Measurements from ENCODE around the gene LHX2.

LHX2 gene

DNA sequence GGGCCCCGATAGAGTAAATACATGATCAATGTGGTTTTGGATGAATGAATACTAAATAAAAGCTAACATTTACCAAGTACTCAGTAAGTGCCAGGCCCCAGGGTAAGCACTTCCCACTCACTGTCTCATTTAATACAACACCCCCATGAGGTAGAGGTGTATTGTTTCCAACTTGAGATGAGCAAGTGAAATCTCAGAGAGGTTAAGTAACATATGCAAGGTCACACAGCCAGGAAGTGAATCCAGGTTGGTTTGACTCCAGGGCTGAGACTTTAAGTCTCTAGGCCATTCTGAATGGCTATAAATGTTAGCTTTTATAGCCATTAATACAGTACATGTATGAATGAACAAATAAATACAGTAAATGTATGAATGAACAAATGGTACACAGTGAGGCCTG lies 39.4 kb downstream of the LHX2 start:
- Histone ChIP-seq H3K9ac (ENCODE audit: low read depth, low read length) (no peak overlapping the region), H3K9me3 (ENCODE audit: control insufficient read depth, insufficient read depth, low read length) (no peaks in the 10 kb centered on the region), H3K36me3 (ENCODE audit: control insufficient read depth, insufficient read depth, low read length) (no peaks in the 10 kb centered on the region), H3K27ac (ENCODE audit: low read depth, low read length) (no peak overlapping the region), H3K4me3 (ENCODE audit: low read depth, low read length) (no peak overlapping the region), H3K27me3 (ENCODE audit: control insufficient read depth, insufficient read depth, low read length) (peaks cover 9% of the 10 kb centered on the region), H3K4me1 (ENCODE audit: control insufficient read depth, insufficient read depth, low read length) (no peaks in the 10 kb centered on the region)

DNA sequence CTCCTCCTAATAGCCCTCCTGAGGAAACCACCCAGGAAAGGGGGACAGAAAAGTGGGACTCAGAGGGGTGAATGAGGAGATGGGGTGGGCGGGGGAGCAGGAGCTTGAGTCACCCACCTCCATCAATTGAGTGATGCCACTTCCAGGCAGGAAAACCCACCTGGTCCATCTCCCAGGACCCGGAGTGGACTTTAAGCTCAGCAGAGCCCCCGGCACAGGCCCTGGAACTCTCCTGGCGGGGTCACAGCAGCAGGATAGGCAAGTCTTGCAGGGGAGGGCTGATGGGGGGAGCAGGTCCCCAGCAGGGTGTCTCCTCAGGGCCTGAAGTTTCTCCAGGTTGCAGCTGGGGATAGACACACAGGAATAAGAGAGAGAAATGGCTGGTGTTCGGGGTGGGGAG lies 40.8 kb downstream of the LHX2 start:
- Histone ChIP-seq H3K9me3 (ENCODE audit: control insufficient read depth, insufficient read depth, low read length) (no peaks in the 10 kb centered on the region), H3K27ac (ENCODE audit: low read depth, low read length) (no peak overlapping the region), H3K36me3 (ENCODE audit: control insufficient read depth, insufficient read depth, low read length) (no peaks in the 10 kb centered on the region), H3K27me3 (ENCODE audit: control insufficient read depth, insufficient read depth, low read length) (no peaks in the 10 kb centered on the region), H3K9ac (ENCODE audit: low read depth, low read length) (no peak overlapping the region), H3K4me3 (ENCODE audit: low read depth, low read length) (no peak overlapping the region), H3K4me1 (ENCODE audit: control insufficient read depth, insufficient read depth, low read length) (no peaks in the 10 kb centered on the region)

DNA sequence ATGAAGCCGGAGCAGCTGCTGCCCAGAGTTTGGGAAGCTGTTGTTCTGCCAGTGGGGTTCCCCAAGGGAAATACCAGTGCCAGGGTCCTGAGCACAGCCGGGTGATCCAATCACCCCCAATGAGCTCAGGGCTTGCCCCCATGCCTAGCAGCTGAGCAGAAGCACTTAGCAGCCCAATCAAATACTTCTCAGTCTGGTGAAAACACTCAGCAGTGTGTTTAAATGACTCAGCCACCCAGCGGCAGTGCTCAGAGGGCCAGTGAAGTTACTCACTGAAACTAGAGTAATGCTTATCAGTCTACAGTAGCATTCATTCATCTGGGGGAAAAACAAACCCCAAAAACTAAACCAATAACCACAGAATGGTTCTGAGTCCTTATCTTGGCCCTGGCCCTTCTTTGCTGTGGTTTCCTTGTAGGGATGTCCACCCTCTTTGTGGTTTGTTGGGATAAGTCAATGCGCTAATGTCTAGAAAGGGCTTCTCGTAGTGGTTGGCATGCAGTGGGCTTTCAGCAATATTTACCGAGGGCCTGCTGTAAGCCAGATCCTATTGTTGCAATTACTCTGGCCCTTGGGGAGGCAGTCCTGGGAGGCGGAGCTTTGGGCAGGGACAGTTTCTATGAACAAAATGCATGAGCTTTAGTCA lies 43.1 kb downstream of the LHX2 start:
- Histone ChIP-seq H3K4me1 (ENCODE audit: control insufficient read depth, insufficient read depth, low read length) (no peaks in the 10 kb centered on the region), H3K27me3 (ENCODE audit: control insufficient read depth, insufficient read depth, low read length) (no peaks in the 10 kb centered on the region), H3K27ac (ENCODE audit: low read depth, low read length) (no peak overlapping the region), H3K4me3 (ENCODE audit: low read depth, low read length) (no peak overlapping the region), H3K9me3 (ENCODE audit: control insufficient read depth, insufficient read depth, low read length) (no peaks in the 10 kb centered on the region), H3K36me3 (ENCODE audit: control insufficient read depth, insufficient read depth, low read length) (no peaks in the 10 kb centered on the region), H3K9ac (ENCODE audit: low read depth, low read length) (no peak overlapping the region)

- Histone ChIP-seq H3K4me3 (ENCODE audit: low read depth, low read length) (no peak overlapping the region), H3K9me3 (ENCODE audit: control insufficient read depth, insufficient read depth, low read length) (no peaks in the 10 kb centered on the region), H3K4me1 (ENCODE audit: control insufficient read depth, insufficient read depth, low read length) (no peaks in the 10 kb centered on the region), H3K9ac (ENCODE audit: low read depth, low read length) (no peak overlapping the region), H3K36me3 (ENCODE audit: control insufficient read depth, insufficient read depth, low read length) (no peaks in the 10 kb centered on the region), H3K27ac (ENCODE audit: low read depth, low read length) (no peak overlapping the region), H3K27me3 (ENCODE audit: control insufficient read depth, insufficient read depth, low read length) (no peaks in the 10 kb centered on the region)
Observed at GRCh38 chr9:124060844-124061605, 49.5 kb downstream of the LHX2 start.

GRCh38 chr9:124062172-124062571 lies 50.6 kb downstream of the LHX2 start:
- H3K27me3 ChIP-seq (ENCODE audit: control insufficient read depth, insufficient read depth, low read length), result no peaks in the 10 kb centered on the region
- no peaks in the 10 kb centered on the region for H3K36me3 ChIP-seq (ENCODE audit: control insufficient read depth, insufficient read depth, low read length)
- no peak overlapping the region for H3K4me3 ChIP-seq (ENCODE audit: low read depth, low read length)
- no peaks in the 10 kb centered on the region for H3K9me3 ChIP-seq (ENCODE audit: control insufficient read depth, insufficient read depth, low read length)
- no peak overlapping the region for H3K27ac ChIP-seq (ENCODE audit: low read depth, low read length)
- H3K9ac ChIP-seq (ENCODE audit: low read depth, low read length), result no peak overlapping the region
- no peaks in the 10 kb centered on the region for H3K4me1 ChIP-seq (ENCODE audit: control insufficient read depth, insufficient read depth, low read length)

GRCh38 chr9:124066783-124067577 lies 55.4 kb downstream of the LHX2 start:
- Histone ChIP-seq H3K27ac (ENCODE audit: low read depth, low read length) (no peak overlapping the region), H3K4me3 (ENCODE audit: low read depth, low read length) (no peak overlapping the region), H3K36me3 (ENCODE audit: control insufficient read depth, insufficient read depth, low read length) (no peaks in the 10 kb centered on the region), H3K9ac (ENCODE audit: low read depth, low read length) (no peak overlapping the region), H3K4me1 (ENCODE audit: control insufficient read depth, insufficient read depth, low read length) (no peaks in the 10 kb centered on the region), H3K9me3 (ENCODE audit: control insufficient read depth, insufficient read depth, low read length) (no peaks in the 10 kb centered on the region), H3K27me3 (ENCODE audit: control insufficient read depth, insufficient read depth, low read length) (no peaks in the 10 kb centered on the region)

DNA sequence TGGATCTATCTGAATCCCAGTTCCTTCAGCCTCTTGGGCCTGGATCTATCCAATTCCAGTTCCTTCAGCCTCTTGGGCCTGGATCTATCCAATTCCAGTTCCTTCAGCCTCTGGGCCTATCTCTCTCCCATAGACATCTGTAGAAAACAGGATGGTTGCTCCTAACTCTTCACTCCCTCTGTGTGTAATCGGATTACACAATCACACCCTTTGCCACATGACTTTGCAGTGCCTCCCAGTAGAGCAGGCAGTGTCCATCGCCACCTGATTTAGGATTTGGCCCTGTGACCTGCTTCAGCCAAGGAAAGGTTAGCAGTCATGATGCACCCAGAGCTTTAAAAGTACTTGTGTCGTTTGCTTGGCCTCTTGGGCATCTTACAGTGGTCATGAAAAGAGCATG lies 56.7 kb downstream of the LHX2 start:
- Histone ChIP-seq H3K27me3 (ENCODE audit: control insufficient read depth, insufficient read depth, low read length) (no peaks in the 10 kb centered on the region), H3K4me3 (ENCODE audit: low read depth, low read length) (no peak overlapping the region), H3K9ac (ENCODE audit: low read depth, low read length) (no peak overlapping the region), H3K4me1 (ENCODE audit: control insufficient read depth, insufficient read depth, low read length) (no peaks in the 10 kb centered on the region), H3K36me3 (ENCODE audit: control insufficient read depth, insufficient read depth, low read length) (no peaks in the 10 kb centered on the region), H3K27ac (ENCODE audit: low read depth, low read length) (no peak overlapping the region), H3K9me3 (ENCODE audit: control insufficient read depth, insufficient read depth, low read length) (no peaks in the 10 kb centered on the region)

- H3K4me1 ChIP-seq (ENCODE audit: control insufficient read depth, insufficient read depth, low read length), result 0 out of 2 replicates have a peak, but pooled peaks cover 4% of the 10 kb centered on the region
- H3K27me3 ChIP-seq (ENCODE audit: control insufficient read depth, insufficient read depth, low read length), result no peaks in the 10 kb centered on the region; the same call in 1 of the 2 replicates
- no peak overlapping the region for H3K27ac ChIP-seq (ENCODE audit: low read depth, low read length)
- H3K36me3 ChIP-seq (ENCODE audit: control insufficient read depth, insufficient read depth, low read length), result no peaks in the 10 kb centered on the region
- H3K9ac ChIP-seq (ENCODE audit: low read depth, low read length), result no peak overlapping the region
- H3K4me3 ChIP-seq (ENCODE audit: low read depth, low read length), result no peak overlapping the region
- H3K9me3 ChIP-seq (ENCODE audit: control insufficient read depth, insufficient read depth, low read length), result 0 out of 2 replicates have a peak, but pooled peaks cover 3% of the 10 kb centered on the region
Observed at GRCh38 chr9:124074746-124075145, 63.2 kb downstream of the LHX2 start.

DNA sequence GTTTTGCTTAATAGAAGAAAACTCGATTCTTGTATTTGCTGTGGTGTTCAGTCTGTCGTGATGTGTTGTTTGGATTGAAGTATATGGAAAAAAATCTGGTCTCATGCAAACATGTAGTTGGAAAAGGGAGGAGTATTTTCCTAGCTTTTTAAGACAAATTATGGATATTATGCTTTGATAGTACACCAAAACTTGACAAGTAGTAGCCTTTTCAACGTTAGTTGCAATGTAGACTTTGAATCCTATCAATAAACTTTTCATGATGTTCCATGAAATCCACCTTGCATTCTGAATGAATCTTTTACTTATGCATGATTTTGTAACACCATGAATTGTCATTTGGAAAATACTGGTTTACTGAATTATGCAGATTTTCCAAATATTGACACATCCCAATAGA lies 64.2 kb downstream of the LHX2 start:
- Histone ChIP-seq H3K9ac (ENCODE audit: low read depth, low read length) (no peak overlapping the region), H3K36me3 (ENCODE audit: control insufficient read depth, insufficient read depth, low read length) (no peaks in the 10 kb centered on the region), H3K4me3 (ENCODE audit: low read depth, low read length) (no peak overlapping the region), H3K9me3 (ENCODE audit: control insufficient read depth, insufficient read depth, low read length) (0 out of 2 replicates have a peak, but pooled peaks cover 3% of the 10 kb centered on the region), H3K27me3 (ENCODE audit: control insufficient read depth, insufficient read depth, low read length) (no peaks in the 10 kb centered on the region; the same call in 1 of the 2 replicates), H3K27ac (ENCODE audit: low read depth, low read length) (no peak overlapping the region), H3K4me1 (ENCODE audit: control insufficient read depth, insufficient read depth, low read length) (0 out of 2 replicates have a peak, but pooled peaks cover 4% of the 10 kb centered on the region)

- H3K9ac ChIP-seq (ENCODE audit: low read depth, low read length), result no peak overlapping the region
- no peaks in the 10 kb centered on the region; the same call in 1 of the 2 replicates for H3K27me3 ChIP-seq (ENCODE audit: control insufficient read depth, insufficient read depth, low read length)
- no peak overlapping the region for H3K27ac ChIP-seq (ENCODE audit: low read depth, low read length)
- no peaks in the 10 kb centered on the region for H3K36me3 ChIP-seq (ENCODE audit: control insufficient read depth, insufficient read depth, low read length)
- no peak overlapping the region for H3K4me3 ChIP-seq (ENCODE audit: low read depth, low read length)
- H3K9me3 ChIP-seq (ENCODE audit: control insufficient read depth, insufficient read depth, low read length), result 0 out of 2 replicates have a peak, but pooled peaks cover 3% of the 10 kb centered on the region
- H3K4me1 ChIP-seq (ENCODE audit: control insufficient read depth, insufficient read depth, low read length), result 0 out of 2 replicates have a peak, but pooled peaks cover 4% of the 10 kb centered on the region
Observed at GRCh38 chr9:124077915-124078572, 66.5 kb downstream of the LHX2 start.

Measured in HUES48 (cell line).